ENCODE data around the gene TGFBR3.

Gene TGFBR3

DNA sequence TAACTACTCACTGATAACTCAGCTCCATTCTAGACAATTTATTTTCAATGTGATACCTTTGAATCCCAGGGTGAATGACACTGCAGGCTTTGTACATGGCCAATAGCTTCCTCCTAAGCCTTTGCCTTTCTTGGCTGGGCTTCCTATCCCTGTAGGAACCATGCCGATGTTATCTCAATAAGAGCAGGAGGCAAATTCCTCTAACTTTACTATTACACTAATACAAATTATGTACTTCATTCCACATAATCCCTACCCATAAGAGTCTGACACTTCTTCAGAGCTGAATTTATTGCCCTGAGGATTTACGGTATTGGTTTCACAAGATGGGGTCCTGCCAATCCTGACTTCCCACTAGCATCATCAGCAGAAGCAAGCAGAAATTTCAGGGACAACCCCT is 14.0 kb downstream of the TGFBR3 start:
- Histone ChIP-seq H3K36me3 (ENCODE audit: insufficient read depth, low read length) (no peaks in the 10 kb centered on the region), H3K9ac (ENCODE audit: low read depth, low read length) (no peak overlapping the region), H3K27me3 (ENCODE audit: insufficient read depth, low read length, poor library complexity) (peaks cover 19% of the 10 kb centered on the region), H3K9me3 (ENCODE audit: insufficient read depth, low read length, severe bottlenecking) (no peaks in the 10 kb centered on the region), H2AFZ (ENCODE audit: low read depth, low read length) (no peak overlapping the region), H4K20me1 (ENCODE audit: insufficient read depth, low read length) (no peaks in the 10 kb centered on the region), H3K79me2 (ENCODE audit: insufficient read depth, low read length) (no peaks in the 10 kb centered on the region), H3K27ac (ENCODE audit: low read length) (no peak overlapping the region), H3K4me1 (ENCODE audit: insufficient read depth, low read length) (peaks cover 18% of the 10 kb centered on the region), H3K4me2 (ENCODE audit: insufficient read depth, low read length) (no peak overlapping the region), H3K4me3 (ENCODE audit: low read depth in 1 of 2, low read length in 2 of 2) (no peak overlapping the region)
- TF ChIP-seq, protein P1, sequence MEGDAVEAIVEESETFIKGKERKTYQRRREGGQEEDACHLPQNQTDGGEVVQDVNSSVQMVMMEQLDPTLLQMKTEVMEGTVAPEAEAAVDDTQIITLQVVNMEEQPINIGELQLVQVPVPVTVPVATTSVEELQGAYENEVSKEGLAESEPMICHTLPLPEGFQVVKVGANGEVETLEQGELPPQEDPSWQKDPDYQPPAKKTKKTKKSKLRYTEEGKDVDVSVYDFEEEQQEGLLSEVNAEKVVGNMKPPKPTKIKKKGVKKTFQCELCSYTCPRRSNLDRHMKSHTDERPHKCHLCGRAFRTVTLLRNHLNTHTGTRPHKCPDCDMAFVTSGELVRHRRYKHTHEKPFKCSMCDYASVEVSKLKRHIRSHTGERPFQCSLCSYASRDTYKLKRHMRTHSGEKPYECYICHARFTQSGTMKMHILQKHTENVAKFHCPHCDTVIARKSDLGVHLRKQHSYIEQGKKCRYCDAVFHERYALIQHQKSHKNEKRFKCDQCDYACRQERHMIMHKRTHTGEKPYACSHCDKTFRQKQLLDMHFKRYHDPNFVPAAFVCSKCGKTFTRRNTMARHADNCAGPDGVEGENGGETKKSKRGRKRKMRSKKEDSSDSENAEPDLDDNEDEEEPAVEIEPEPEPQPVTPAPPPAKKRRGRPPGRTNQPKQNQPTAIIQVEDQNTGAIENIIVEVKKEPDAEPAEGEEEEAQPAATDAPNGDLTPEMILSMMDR (IDR thresholded peaks at IDR 0.05; ENCODE audit: borderline replicate concordance, extremely low read depth, low read length, poor library complexity, severe bottlenecking) = no peak
- TF ChIP-seq EZH2 (IDR thresholded peaks at IDR 0.05; ENCODE audit: borderline replicate concordance, low read depth, low read length, severe bottlenecking) = no peak
- ATAC-seq (ENCODE audit: insufficient read depth, low read depth) (no peak), DNase-seq (no peak)

DNA sequence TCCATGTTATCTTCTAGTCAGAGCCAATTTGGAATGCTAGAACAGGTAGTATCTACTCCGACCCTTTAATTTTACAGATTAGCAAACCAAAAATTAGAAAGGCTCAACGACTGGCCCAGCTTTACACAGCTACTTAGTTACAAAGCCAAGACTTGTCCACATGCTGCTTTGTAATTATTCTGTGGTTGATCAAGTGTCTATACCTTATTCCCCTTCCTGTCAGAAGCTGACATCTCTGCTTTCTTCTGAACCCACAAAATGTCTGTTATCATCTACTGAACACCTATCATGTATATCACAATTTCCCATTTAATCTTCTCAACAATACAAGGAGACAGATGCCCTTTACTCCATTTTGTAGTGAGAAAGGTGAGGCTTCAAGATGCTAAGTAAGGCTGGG is 15.6 kb downstream of the TGFBR3 start:
- no peak for DNase-seq

DNA sequence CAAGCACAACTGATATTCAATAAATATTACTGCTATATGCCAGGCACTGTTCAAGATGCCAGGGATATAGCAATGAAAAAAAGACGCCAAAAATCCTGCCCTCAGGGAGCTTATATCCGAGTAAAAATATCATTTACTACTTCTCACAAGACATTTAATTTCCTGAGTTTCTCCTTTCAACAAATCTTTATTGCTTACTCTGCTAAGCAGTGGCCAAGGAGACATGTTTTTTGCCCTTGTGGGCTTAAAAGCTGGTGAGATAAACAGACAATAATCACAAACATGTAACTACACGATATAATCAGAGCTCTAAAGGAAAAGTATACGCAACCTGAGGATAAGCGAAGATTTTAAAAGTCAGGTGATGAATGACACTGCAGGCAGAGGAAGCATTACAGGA is 19.5 kb downstream of the TGFBR3 start:
- Histone ChIP-seq H3K9ac (ENCODE audit: low read depth, low read length) (no peak overlapping the region), H3K36me3 (ENCODE audit: insufficient read depth, low read length) (no peaks in the 10 kb centered on the region), H3K4me1 (ENCODE audit: insufficient read depth, low read length) (no peaks in the 10 kb centered on the region), H3K4me2 (ENCODE audit: insufficient read depth, low read length) (no peak overlapping the region), H3K9me3 (ENCODE audit: insufficient read depth, low read length, severe bottlenecking) (no peaks in the 10 kb centered on the region), H3K27me3 (ENCODE audit: insufficient read depth, low read length, poor library complexity) (peaks cover 6% of the 10 kb centered on the region), H3K27ac (ENCODE audit: low read length) (no peak overlapping the region), H3K4me3 (ENCODE audit: low read depth in 1 of 2, low read length in 2 of 2) (no peak overlapping the region), H4K20me1 (ENCODE audit: insufficient read depth, low read length) (no peaks in the 10 kb centered on the region), H2AFZ (ENCODE audit: low read depth, low read length) (no peak overlapping the region), H3K79me2 (ENCODE audit: insufficient read depth, low read length) (no peaks in the 10 kb centered on the region)
- DNase-seq (no peak), ATAC-seq (ENCODE audit: insufficient read depth, low read depth) (no peak)
- no peak for TF ChIP-seq EZH2 (IDR thresholded peaks at IDR 0.05; ENCODE audit: borderline replicate concordance, low read depth, low read length, severe bottlenecking)
- TF ChIP-seq, protein P1 (IDR thresholded peaks at IDR 0.05; ENCODE audit: borderline replicate concordance, extremely low read depth, low read length, poor library complexity, severe bottlenecking) = no peak

More for the DNA sequence above, 15.6 kb downstream of the TGFBR3 start:
- H3K4me1 ChIP-seq (ENCODE audit: insufficient read depth, low read length) = peaks cover 18% of the 10 kb centered on the region
- TF ChIP-seq, protein P1 (IDR thresholded peaks at IDR 0.05; ENCODE audit: borderline replicate concordance, extremely low read depth, low read length, poor library complexity, severe bottlenecking) = no peak
- no peak for TF ChIP-seq EZH2 (IDR thresholded peaks at IDR 0.05; ENCODE audit: borderline replicate concordance, low read depth, low read length, severe bottlenecking)
- no peaks in the 10 kb centered on the region for H4K20me1 ChIP-seq (ENCODE audit: insufficient read depth, low read length)
- ATAC-seq (ENCODE audit: insufficient read depth, low read depth) = no peak
- H3K4me2 ChIP-seq (ENCODE audit: insufficient read depth, low read length) = no peak overlapping the region
- H3K9ac ChIP-seq (ENCODE audit: low read depth, low read length) = no peak overlapping the region
- no peak overlapping the region for H3K27ac ChIP-seq (ENCODE audit: low read length)
- no peak overlapping the region for H2AFZ ChIP-seq (ENCODE audit: low read depth, low read length)
- no peaks in the 10 kb centered on the region for H3K36me3 ChIP-seq (ENCODE audit: insufficient read depth, low read length)
- H3K79me2 ChIP-seq (ENCODE audit: insufficient read depth, low read length) = no peaks in the 10 kb centered on the region
- no peak overlapping the region for H3K4me3 ChIP-seq (ENCODE audit: low read depth in 1 of 2, low read length in 2 of 2)
- no peaks in the 10 kb centered on the region for H3K9me3 ChIP-seq (ENCODE audit: insufficient read depth, low read length, severe bottlenecking)
- H3K27me3 ChIP-seq (ENCODE audit: insufficient read depth, low read length, poor library complexity) = peaks cover 11% of the 10 kb centered on the region

Measured in DND-41 (cell line).